H7 (cell line): ENCODE results near the gene B4GALT5. TPM values are rescaled to one million over a fixed set of nuclear protein-coding genes. Genes with fewer than 3 reads are reported as not detected.
"Not testable (repeated sequence)": the region's sequence is repeated elsewhere in the genome, so short reads cannot be mapped to it uniquely, and the experiment has no call there.

Source experiments
- DNase-seq: peaks from one replicate; pipeline ENCODE4 v3.0.0; 2012
- H3K27me3 ChIP-seq: 2 replicates; pipeline ENCODE4 v1.6.0; 2011; ENCODE audit warnings: mild to moderate bottlenecking, low read length; ENCODE audit not compliant: control insufficient read depth, insufficient read depth
- H3K36me3 ChIP-seq: replicated peaks from 2 replicates; pipeline ENCODE4 v1.5.1; 2011; ENCODE audit warnings: low read length; ENCODE audit not compliant: control insufficient read depth, insufficient read depth
- H3K4me3 ChIP-seq: 2 replicates; pipeline ENCODE4 v1.5.1; 2011; ENCODE audit warnings: low read depth, mild to moderate bottlenecking, control low read depth, low read length, moderate library complexity; ENCODE audit not compliant: insufficient read depth
- total RNA-seq: library from RNA; depleted of rRNA; stranded (reverse); fragments of >200 nt; shearing (Covaris generic); gene quantifications from 2 replicates; pipeline ENCODE4 v1.2.3, GENCODE V29; 2014

The B4GALT5 gene
- total RNA-seq, 1 experiment from 2014 or later = 31.7 TPM

- Histone ChIP-seq H3K4me3 (no peak overlapping the region), H3K36me3 (no peaks in the 10 kb centered on the region), H3K27me3 (no peaks in the 10 kb centered on the region; the same call in 1 of the 2 replicates)
- DNase-seq = peak; percentile 51
Observed at GRCh38 chr20:49615401-49616153, 98.1 kb downstream of the B4GALT5 start.

- H3K4me3 ChIP-seq, H3K36me3 ChIP-seq, H3K27me3 ChIP-seq, DNase-seq: not testable (repeated sequence)
Observed at GRCh38 chr20:49615051-49615400, 98.7 kb downstream of the B4GALT5 start.

DNA sequence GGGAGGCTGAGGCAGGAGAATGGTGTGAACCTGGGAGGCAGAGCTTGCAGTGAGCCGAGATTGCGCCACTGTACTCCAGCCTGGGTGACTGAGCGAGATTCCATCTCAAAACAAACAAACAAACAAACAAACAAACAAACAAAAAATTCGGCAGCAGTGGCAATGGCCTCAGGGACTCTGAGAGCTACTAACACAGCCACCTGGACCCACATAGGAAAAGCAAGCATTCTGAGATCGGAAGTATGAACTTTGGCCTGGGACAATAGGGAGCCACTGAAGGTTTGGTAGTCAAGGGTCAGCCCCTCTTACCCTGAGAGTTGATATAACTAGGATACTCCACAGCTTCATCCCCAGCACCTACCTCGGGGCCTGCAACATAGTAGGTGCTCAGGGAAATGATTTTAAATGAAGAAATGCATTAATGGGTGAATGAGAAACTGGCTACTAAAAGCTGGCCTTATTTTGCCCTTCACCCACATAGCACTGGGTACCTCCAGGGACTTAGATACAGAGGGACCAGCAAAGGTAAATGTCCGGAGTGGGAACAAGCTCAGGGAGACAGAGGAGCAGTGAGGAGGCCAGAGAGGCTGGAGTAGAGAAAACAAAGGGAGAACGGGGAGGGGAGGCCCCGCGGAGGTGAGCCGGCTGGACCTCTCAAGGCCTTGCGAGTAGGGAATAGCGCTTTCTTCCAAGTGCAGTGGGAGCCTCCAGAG is 99.2 kb downstream of the B4GALT5 start:
- Histone ChIP-seq H3K36me3 (no peaks in the 10 kb centered on the region), H3K27me3 (no peaks in the 10 kb centered on the region; the same call in 1 of the 2 replicates), H3K4me3 (no peak overlapping the region)
- DNase-seq = no peak

DNA sequence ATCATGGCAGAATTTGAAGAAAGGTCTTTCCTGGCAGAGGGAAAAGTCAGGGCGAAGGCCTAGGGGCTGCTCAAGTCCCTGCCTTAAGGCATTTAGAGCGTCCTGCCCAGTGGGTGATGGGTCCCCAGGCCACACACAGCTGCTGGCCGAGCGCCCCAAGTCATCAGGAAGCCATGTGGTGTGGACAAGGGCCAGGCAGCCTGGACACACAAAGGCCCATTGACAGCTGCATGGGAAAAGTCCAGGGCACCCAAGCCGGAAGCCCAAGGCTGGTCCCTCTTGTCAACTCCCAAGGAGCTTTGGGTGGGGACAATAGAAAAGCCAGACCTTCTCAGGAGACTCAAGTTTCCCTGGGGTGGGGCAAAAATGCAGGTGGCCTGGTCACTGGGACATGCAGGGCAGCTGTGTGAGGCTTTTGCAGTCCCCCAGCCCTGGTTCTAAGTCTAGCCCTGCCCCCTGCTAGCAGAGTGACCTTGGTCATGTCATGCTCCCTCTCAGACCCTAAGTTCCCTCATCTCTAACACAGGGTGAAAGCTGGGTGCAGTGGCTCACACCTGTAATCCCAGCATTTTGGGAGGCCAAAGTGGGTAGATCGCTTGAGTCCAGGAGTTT is 101.4 kb downstream of the B4GALT5 start:
- no peak for DNase-seq
- Histone ChIP-seq H3K36me3 (no peaks in the 10 kb centered on the region), H3K27me3 (peaks cover 2% of the 10 kb centered on the region; the same call in 1 of the 2 replicates), H3K4me3 (no peak overlapping the region)

DNA sequence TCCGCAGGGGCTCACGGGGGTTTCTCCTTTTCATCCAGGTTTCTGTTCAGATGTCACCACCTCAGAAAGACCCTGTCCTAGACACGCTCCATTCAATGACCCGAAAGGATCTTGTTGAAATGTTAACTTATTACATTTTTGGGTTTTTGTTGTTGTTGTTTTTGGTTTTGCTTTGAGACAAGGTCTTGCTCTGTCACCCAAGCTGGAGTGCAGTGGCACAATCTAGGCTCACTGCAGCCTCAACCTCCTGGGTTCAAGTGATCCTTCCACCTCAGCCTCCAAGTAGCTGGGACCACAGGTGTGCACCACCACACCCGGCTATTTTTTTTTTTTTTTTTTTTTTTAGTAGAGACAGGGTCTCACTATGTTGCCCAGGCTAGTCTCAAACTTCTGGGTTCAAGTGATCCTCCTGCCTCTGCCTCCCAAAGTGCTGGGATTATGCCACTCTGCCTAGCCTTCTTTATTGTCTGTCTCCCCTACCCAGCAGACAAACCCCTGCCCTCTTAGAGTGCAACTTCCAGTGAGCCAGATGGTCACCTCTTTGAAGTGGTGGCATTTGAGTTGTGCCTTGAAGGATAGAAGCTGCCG is 102.0 kb downstream of the B4GALT5 start:
- not testable (repeated sequence) for H3K4me3 ChIP-seq, H3K27me3 ChIP-seq, DNase-seq, H3K36me3 ChIP-seq

DNA sequence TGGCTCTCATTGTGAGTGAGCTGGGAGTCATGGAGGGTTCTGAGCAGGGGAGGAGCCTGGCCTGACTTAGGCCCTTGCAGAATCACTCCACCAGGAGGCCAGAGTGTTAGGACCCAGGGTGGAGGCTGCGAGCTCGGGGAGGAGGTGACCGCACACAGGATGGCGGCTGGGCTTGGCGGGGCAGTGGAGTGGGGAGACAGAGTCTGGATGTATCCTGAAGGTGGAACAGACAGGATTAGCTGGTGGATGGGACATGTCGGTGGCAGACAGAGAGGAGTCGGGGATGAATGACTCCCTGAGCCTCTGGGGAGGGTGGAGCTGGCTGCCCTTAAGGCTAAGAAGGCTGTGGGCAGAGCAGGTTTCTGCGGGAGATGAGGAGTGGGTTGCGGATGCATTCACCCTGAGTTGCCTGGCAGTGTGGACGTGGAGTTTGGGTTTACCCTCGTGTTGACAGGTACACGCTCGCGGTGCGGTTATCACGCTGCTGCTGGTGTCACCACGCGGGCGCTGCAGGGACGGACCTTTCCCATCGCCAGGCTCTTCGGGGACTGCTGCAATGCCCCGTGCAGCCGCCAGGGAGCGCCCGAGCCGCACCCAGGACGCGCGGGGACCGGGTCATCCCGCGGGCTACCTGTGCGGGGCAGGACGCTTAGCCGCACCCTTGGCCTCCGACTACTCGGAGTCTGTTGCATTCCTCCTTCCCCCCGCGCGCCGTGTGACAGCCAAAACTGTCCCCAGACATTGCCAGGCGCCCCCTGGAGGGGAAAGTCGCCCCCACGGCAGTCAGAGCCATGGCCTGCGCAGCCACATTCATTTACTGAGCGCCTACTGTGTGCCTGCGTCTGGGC is 102.8 kb downstream of the B4GALT5 start:
- peak overlapping the region; percentile 38; the same call in 1 of the 2 replicates for H3K4me3 ChIP-seq
- DNase-seq = peak; percentile 96

DNA sequence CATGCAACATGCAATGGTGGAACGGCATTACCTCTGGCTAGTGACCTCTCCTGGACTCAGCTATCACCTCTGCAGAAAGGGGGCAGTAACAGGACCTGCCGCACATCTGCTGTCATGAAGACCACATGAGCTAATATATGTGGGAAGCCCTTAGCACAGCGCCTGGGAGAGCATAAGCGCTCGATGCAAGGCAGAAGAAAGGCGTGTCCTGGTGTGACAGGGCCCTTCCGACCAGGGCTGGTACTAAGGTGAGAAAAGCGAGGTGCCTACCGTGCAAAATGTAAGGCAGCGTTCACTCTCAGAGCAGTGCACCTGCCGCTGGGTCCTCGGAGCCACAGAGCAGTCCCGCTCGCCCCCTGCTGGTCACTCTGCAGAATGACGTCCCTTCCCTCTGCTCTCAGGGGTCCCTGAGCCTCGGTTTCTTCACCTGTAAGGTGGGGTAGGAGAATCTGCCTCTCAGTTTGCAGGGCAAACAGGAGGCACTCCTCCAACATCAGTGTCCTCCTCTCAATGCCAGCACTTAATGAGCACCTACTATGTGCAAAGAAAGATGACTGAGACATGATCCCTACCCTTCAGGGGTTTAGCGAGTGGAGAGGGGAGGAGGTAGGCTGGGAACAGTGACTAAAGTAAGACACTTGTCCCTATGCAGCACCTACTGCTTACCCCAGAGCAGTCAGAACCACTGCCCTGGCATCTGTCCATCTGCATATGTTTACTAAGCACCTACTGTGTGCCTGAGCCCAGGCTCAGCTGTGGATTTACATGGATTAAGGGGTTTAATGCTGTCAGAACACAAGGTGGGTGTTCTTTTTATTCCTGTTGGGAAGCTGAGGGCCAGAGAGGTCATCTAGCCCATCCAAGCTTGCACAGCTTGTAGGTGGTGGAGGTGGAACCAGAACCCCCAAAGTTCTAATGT is 104.7 kb downstream of the B4GALT5 start:
- 0 out of 2 replicates have a peak overlapping the region, but pooled peaks have one; percentile 6 for H3K4me3 ChIP-seq
- no peaks in the 10 kb centered on the region for H3K36me3 ChIP-seq
- DNase-seq = peak; percentile 87
- peaks cover 2% of the 10 kb centered on the region; the same call in 1 of the 2 replicates for H3K27me3 ChIP-seq

More for the DNA sequence above, 102.8 kb downstream of the B4GALT5 start:
- peaks cover 2% of the 10 kb centered on the region; the same call in 1 of the 2 replicates for H3K27me3 ChIP-seq
- no peaks in the 10 kb centered on the region for H3K36me3 ChIP-seq

- DNase-seq = no peak
- H3K36me3 ChIP-seq = no peaks in the 10 kb centered on the region
- peaks cover 2% of the 10 kb centered on the region; the same call in 1 of the 2 replicates for H3K27me3 ChIP-seq
- H3K4me3 ChIP-seq = no peak overlapping the region
Observed at GRCh38 chr20:49607568-49607967, 106.1 kb downstream of the B4GALT5 start.

- 0 out of 2 replicates have a peak, but pooled peaks cover 2% of the 10 kb centered on the region for H3K27me3 ChIP-seq
- H3K36me3 ChIP-seq = no peaks in the 10 kb centered on the region
- DNase-seq = peak; percentile 77
- no peak overlapping the region for H3K4me3 ChIP-seq
Observed at GRCh38 chr20:49603209-49603627, 110.5 kb downstream of the B4GALT5 start.

- Histone ChIP-seq H3K4me3 (no peak overlapping the region), H3K36me3 (no peaks in the 10 kb centered on the region), H3K27me3 (no peaks in the 10 kb centered on the region)
- no peak for DNase-seq
Observed at GRCh38 chr20:49602345-49603208, 111.1 kb downstream of the B4GALT5 start.

DNA sequence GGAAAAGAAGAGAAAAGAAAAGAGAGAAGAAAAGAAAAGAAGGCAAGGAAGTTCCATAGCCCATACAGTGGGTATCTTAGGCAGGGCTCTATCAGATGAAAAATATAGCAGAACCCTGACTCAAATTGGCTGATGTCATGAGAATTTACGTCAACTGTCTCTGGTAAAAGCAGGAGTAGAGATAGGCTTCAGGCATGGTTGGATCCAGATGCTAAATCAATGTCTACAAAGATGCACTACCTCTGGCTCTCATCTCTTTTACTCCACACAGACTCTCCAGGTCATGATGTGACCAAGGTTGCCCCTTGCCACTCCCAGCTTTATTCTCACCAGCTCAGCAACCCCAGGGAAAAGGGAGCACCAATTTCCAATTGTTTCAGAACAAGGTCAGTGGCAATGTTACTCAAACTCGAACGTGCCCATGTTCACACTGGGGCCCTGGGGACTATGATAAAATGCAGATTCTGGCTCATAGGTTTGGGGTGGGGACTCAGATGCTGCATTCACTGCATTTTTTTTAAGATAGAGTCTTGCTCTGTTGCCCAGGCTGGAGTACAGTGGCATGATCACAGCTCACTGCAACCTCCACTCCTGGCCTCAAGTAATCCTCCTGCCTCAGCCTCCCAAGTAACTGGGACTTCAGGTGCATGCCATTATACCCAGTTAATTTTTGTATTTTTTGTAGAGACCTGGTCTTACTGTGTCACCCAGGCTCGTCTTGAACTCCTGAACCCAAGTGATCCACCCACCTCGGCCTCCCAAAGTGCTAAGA is 112.3 kb downstream of the B4GALT5 start:
- DNase-seq = no peak
- Histone ChIP-seq H3K36me3 (no peaks in the 10 kb centered on the region), H3K27me3 (no peaks in the 10 kb centered on the region), H3K4me3 (no peak overlapping the region)

- H3K36me3 ChIP-seq = no peaks in the 10 kb centered on the region
- H3K27me3 ChIP-seq = no peaks in the 10 kb centered on the region
- no peak for DNase-seq
- no peak overlapping the region for H3K4me3 ChIP-seq
Observed at GRCh38 chr20:49599746-49600113, 113.9 kb downstream of the B4GALT5 start.
